K562 (cell line): ENCODE results near the gene BPNT1. TPM values are rescaled to one million over a fixed set of nuclear protein-coding genes. Genes with fewer than 3 reads are reported as not detected.

ENCODE experiments used
- KAT7 ChIP-seq: sonication (generic); formaldehyde crosslinking; IDR thresholded peaks from 2 replicates; pipeline ENCODE4 v1.8.0; 2022; ENCODE audit warnings: missing genetic modification reagents, mild to moderate bottlenecking, borderline replicate concordance
- MEF2D ChIP-seq: conservative IDR thresholded peaks from 2 replicates; pipeline ENCODE4 v1.6.1; 2016; ENCODE audit warnings: low read depth, missing genetic modification characterization, missing compliant biosample characterization
- MGA ChIP-seq: fragments of 450-650 bp; IDR thresholded peaks from 2 replicates; pipeline ENCODE4 v1.6.1; 2016; ENCODE audit warnings: mild to moderate bottlenecking, moderate library complexity
- WHSC1 ChIP-seq: IDR thresholded peaks from one replicate; pipeline ENCODE4 v1.6.1; 2012; ENCODE audit warnings: low read length, control low read depth, inconsistent platforms
- YY1 ChIP-seq, 3 experiments: IDR thresholded peaks; 2 replicates each; pipeline ENCODE4 v1.6.1; 2011; ENCODE audit warnings: low read length in 2 of 3, mild to moderate bottlenecking in 2 of 3, moderate library complexity in 2 of 3, borderline replicate concordance in 1 of 3, control low read depth in 1 of 3, low read depth in 1 of 3; ENCODE audit not compliant: insufficient read depth in 3 of 3, insufficient replicate concordance in 2 of 3, control insufficient read depth in 1 of 3, insufficient read length in 1 of 3; ENCODE audit errors: extremely low read depth in 1 of 3
- ZNF57 ChIP-seq: fragments of 450-650 bp; formaldehyde crosslinking; IDR thresholded peaks from 2 replicates; pipeline ENCODE4 v1.4.0; 2020; ENCODE audit warnings: mild to moderate bottlenecking, moderate library complexity
- ZNF707 ChIP-seq: fragments of 250-450 bp; sonication (Bioruptor Pico); conservative IDR thresholded peaks from 2 replicates; pipeline ENCODE4 v1.8.0; 2022; ENCODE audit warnings: inconsistent platforms, mild to moderate bottlenecking, moderate library complexity
- polyA plus RNA-seq, 8 experiments: library from polyadenylated mRNA; depleted of rRNA in 4 of 8; stranded (reverse) in 5 of 8; unstranded in 3 of 8; fragments of >200 nt; fragmentation: Nextera tagmentation in 2 of 8; fragmentation: Illumina TruSeq in 1 of 8; extraction: Ambion mirVana in 2 of 8; extraction: Trizol in 1 of 8; gene quantifications; 2 replicates each; pipeline versions ENCODE4 v1.2.1 to v1.2.3, GENCODE V29; 2011 to 2014; ENCODE audit warnings: inconsistent platforms in 1 of 8, missing spikeins in 1 of 8
- total RNA-seq, 7 experiments: library from RNA; depleted of rRNA in 6 of 7; stranded (reverse); fragments of >200 nt in 6 of 7; fragmentation: Illumina TruSeq in 2 of 7; extraction: Trizol in 2 of 7; gene quantifications; 2 replicates each; pipeline versions ENCODE4 v1.2.1 to v1.2.3, GENCODE V29; 2011 to 2021; ENCODE audit warnings: low replicate concordance in 1 of 7
- TF ChIP-seq, protein P1 (sequence below), 2 experiments: fragments of 150-350 bp in 1 of 2; IDR thresholded peaks; 2 replicates each; pipeline ENCODE4 v1.6.1; 2012 to 2016; ENCODE audit warnings: low read depth in 2 of 2, low read length in 2 of 2, mild to moderate bottlenecking in 1 of 2, moderate library complexity in 1 of 2
- TF ChIP-seq, protein P2 (sequence below): fragments of 450-650 bp; formaldehyde crosslinking; IDR thresholded peaks from 2 replicates; pipeline ENCODE4 v1.4.0; 2020; ENCODE audit warnings: mild to moderate bottlenecking, moderate library complexity

Gene BPNT1
- total and polyA plus RNA-seq, 9 of the 15 experiments (the other 6 are each of a cell fraction or from before 2014, with no cell fraction given) = 30.2 to 73.8 (median 40.5) TPM

DNA sequence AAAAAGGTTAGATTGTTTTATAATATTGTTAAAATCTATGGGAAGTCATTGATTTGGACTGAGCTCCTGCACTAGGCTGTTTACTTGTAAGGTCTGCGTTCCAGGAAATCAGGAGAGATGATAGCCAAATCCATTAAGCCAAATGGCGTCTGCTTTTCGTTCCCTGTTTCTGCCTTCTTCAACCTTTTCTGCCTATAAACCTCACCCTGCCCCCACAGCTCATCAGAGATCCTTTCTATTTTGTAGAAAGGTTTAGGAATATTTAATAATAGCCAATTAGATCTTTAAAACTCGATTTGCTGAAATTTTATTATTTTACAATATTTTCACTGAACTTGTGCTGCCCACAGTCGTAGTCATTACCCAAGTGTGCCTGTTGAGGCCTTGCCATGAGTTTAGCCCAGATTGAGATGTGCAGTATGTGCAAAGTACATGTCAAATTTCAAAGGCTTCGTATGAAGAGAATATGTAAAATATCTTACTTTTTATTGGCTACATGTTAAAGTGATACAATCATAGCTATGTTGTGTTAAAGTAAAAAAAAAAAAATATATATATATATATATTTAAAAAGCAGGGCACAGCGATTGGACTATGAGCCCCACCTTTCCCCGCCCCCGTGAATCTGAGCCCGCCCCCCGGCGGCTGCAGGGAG is 3.9 kb upstream of the BPNT1 start (continued):
- TF ChIP-seq MGA (peak; percentile 69), ZNF57 (CRISPR knock-in tag) (no peak), KAT7 (CRISPR knock-in tag) (peak; percentile 24; the same call in 1 of the 2 replicates), MEF2D (tag) (no peak), YY1 (IDR thresholded peaks at IDR 0.05; ENCODE audit: borderline replicate concordance in 1 of 3, control insufficient read depth in 1 of 3, extremely low read depth in 1 of 3, insufficient read depth in 3 of 3, insufficient read length in 1 of 3, insufficient replicate concordance in 2 of 3, low read depth in 1 of 3, low read length in 2 of 3) (peak in 1 of 3 experiments; percentile 79), ZNF707 (no peak), WHSC1 (no peak)
- TF ChIP-seq, protein P1, sequence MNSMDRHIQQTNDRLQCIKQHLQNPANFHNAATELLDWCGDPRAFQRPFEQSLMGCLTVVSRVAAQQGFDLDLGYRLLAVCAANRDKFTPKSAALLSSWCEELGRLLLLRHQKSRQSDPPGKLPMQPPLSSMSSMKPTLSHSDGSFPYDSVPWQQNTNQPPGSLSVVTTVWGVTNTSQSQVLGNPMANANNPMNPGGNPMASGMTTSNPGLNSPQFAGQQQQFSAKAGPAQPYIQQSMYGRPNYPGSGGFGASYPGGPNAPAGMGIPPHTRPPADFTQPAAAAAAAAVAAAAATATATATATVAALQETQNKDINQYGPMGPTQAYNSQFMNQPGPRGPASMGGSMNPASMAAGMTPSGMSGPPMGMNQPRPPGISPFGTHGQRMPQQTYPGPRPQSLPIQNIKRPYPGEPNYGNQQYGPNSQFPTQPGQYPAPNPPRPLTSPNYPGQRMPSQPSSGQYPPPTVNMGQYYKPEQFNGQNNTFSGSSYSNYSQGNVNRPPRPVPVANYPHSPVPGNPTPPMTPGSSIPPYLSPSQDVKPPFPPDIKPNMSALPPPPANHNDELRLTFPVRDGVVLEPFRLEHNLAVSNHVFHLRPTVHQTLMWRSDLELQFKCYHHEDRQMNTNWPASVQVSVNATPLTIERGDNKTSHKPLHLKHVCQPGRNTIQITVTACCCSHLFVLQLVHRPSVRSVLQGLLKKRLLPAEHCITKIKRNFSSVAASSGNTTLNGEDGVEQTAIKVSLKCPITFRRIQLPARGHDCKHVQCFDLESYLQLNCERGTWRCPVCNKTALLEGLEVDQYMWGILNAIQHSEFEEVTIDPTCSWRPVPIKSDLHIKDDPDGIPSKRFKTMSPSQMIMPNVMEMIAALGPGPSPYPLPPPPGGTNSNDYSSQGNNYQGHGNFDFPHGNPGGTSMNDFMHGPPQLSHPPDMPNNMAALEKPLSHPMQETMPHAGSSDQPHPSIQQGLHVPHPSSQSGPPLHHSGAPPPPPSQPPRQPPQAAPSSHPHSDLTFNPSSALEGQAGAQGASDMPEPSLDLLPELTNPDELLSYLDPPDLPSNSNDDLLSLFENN (IDR thresholded peaks at IDR 0.05; ENCODE audit: low read depth in 2 of 2, low read length in 2 of 2) = 0 out of 4 replicates have a peak, but pooled peaks of 1 of the 2 experiments have one; percentile 7
- TF ChIP-seq, protein P2, sequence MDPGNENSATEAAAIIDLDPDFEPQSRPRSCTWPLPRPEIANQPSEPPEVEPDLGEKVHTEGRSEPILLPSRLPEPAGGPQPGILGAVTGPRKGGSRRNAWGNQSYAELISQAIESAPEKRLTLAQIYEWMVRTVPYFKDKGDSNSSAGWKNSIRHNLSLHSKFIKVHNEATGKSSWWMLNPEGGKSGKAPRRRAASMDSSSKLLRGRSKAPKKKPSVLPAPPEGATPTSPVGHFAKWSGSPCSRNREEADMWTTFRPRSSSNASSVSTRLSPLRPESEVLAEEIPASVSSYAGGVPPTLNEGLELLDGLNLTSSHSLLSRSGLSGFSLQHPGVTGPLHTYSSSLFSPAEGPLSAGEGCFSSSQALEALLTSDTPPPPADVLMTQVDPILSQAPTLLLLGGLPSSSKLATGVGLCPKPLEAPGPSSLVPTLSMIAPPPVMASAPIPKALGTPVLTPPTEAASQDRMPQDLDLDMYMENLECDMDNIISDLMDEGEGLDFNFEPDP (CRISPR knock-in tag) = no peak
